H1 (cell line): ENCODE data around the gene CEBPA. TPM values are rescaled to one million over a fixed set of nuclear protein-coding genes. Genes with fewer than 3 reads are reported as not detected.

Experiments used
- KDM4A ChIP-seq: IDR thresholded peaks from one replicate; pipeline ENCODE4 v1.7.1; 2012; ENCODE audit warnings: low read depth, mild to moderate bottlenecking, moderate library complexity, low read length, inconsistent platforms; ENCODE audit not compliant: severe bottlenecking
- RAD21 ChIP-seq, 2 experiments: IDR thresholded peaks in 1 of 2; conservative IDR thresholded peaks in 1 of 2; 2 replicates each; pipeline ENCODE4 v1.6.1; 2011; ENCODE audit warnings: low read depth in 2 of 2, low read length in 2 of 2, improper control_type of control experiment in 1 of 2, inconsistent platforms in 1 of 2, mild to moderate bottlenecking in 1 of 2, moderate library complexity in 1 of 2
- SP4 ChIP-seq: IDR thresholded peaks from 2 replicates; pipeline ENCODE4 v1.6.1; 2012; ENCODE audit warnings: low read length, inconsistent platforms
- polyA plus RNA-seq, 7 experiments: library from polyadenylated mRNA; depleted of rRNA in 3 of 7; stranded (reverse) in 5 of 7; unstranded in 2 of 7; fragments of >200 nt in 5 of 7; fragments of 200-250 nt in 2 of 7; gene quantifications; 1 replicate in 5 of 7; 2 replicates in 1 of 7; 4 replicates in 1 of 7; pipeline versions ENCODE4 v1.2.1 to v1.2.3, GENCODE V29; 2011 to 2013; ENCODE audit warnings: missing spikeins in 2 of 7, mixed read lengths in 2 of 7
- total RNA-seq: library from RNA; stranded (reverse); fragmentation: NEBNext Ultra II Directional; extraction: Animal tissue kit (Norgen Biotek cat#: 25700); gene quantifications from 2 replicates; pipeline ENCODE4 v1.2.1, GENCODE V29; 2021

CEBPA gene
- total and polyA plus RNA-seq, 2 of the 8 experiments (the other 6 are each of a cell fraction or from before 2014, with no cell fraction given) = 2.0 to 2.7 TPM

GRCh38 chr19:33290956-33291622 lies 11.2 kb downstream of the CEBPA start (continued):
- no peak for TF ChIP-seq SP4
- no peak for TF ChIP-seq RAD21 (IDR thresholded peaks at IDR 0.05 in 1 of 2, conservative IDR thresholded peaks at IDR 0.05 in 1 of 2; ENCODE audit: low read depth in 2 of 2, low read length in 2 of 2)
- no peak for TF ChIP-seq KDM4A
- TF ChIP-seq, all 59 proteins: peak for 0
